AG09319 (cell line): ENCODE measurements around the gene NR1I3.

Experiments used
- DNase-seq: peaks from one replicate; pipeline ENCODE4 v3.0.0-alpha.2; 2010; ENCODE audit warnings: low read depth; ENCODE audit errors: extremely low read depth
- TF ChIP-seq, protein P1 (sequence below): IDR thresholded peaks from 2 replicates; pipeline ENCODE4 v1.5.1; 2011; ENCODE audit warnings: low read depth, mild to moderate bottlenecking, inconsistent platforms, low read length, moderate library complexity

NR1I3 gene, protein sequence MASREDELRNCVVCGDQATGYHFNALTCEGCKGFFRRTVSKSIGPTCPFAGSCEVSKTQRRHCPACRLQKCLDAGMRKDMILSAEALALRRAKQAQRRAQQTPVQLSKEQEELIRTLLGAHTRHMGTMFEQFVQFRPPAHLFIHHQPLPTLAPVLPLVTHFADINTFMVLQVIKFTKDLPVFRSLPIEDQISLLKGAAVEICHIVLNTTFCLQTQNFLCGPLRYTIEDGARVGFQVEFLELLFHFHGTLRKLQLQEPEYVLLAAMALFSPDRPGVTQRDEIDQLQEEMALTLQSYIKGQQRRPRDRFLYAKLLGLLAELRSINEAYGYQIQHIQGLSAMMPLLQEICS

DNA sequence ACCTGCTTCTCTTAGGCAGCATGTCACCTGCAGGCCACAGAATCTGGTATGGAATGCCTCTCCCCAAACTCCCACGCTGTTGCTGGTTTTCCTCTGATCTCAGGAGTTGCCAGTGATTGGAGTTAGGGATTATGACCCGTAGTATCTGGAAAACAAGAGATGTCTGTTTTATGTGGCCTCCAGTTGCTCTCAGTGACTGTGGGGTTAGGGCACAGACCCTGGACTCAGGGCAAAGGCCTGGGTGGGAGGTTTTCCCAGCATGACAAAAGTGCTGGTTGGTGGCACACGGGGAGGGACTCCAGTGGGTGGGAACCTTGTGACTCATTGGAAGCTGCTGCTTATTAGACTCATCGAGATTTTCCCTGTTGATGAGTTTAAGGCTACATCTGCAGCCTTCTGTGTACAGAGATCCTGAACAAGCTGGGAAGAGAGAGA is at the start of gene NR1I3:
NR1I3 (minus strand) TSS at position 165 of the 435 bp plus-strand sequence. CDS start 1,638 bp downstream, outside the sequence.
- no peak for DNase-seq
- TF ChIP-seq, protein P1, sequence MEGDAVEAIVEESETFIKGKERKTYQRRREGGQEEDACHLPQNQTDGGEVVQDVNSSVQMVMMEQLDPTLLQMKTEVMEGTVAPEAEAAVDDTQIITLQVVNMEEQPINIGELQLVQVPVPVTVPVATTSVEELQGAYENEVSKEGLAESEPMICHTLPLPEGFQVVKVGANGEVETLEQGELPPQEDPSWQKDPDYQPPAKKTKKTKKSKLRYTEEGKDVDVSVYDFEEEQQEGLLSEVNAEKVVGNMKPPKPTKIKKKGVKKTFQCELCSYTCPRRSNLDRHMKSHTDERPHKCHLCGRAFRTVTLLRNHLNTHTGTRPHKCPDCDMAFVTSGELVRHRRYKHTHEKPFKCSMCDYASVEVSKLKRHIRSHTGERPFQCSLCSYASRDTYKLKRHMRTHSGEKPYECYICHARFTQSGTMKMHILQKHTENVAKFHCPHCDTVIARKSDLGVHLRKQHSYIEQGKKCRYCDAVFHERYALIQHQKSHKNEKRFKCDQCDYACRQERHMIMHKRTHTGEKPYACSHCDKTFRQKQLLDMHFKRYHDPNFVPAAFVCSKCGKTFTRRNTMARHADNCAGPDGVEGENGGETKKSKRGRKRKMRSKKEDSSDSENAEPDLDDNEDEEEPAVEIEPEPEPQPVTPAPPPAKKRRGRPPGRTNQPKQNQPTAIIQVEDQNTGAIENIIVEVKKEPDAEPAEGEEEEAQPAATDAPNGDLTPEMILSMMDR = no peak

DNA sequence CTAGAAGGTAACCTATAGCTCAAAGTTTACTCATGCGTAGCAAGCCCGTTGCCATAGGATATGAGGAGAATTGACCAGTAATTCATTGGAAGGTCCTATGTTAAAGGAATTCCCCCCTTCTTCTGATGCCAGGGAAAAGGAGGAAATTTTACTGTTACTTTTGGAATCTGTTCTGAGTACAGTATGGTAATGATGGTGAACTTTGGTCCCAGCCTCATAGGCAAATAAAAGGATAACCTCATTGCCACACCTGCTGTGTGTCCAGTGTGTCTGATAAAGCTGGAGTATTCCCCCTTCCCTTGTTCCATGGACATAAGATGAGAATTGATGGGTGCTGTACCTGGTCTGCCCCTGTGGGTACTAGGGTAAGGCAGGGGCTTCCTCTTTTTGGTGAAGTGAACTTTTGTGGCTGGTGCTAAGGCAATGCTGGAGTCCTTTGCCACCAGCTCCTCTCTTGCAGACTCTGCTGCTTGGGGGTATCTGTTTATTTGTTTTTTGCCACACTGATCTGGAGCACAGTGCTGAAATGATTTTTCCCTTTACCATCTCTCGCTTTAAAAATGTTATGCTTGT is 49.6 kb upstream of the NR1I3 start:
- TF ChIP-seq, protein P1 = no peak
- no peak for DNase-seq

DNA sequence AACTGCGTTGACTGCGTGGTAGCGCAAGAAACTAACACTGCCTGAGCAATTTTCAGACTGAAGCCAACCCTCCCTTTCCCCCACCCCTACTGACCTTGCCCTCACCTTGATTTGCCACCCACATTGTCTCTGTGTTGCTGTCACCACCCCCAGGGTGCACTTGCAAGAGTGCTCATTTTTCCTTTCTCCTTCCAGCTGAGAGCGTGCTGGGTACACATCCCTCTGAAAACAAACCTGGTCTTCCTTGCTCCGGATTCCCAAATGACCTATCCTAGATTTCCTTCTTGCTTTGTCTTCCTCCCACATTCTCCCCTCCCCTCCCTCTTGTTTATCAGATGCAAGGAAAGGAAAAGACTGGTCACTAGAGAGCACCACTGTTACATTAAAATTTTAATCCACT is 47.5 kb upstream of the NR1I3 start:
- TF ChIP-seq, protein P1 = no peak
- no peak for DNase-seq

DNA sequence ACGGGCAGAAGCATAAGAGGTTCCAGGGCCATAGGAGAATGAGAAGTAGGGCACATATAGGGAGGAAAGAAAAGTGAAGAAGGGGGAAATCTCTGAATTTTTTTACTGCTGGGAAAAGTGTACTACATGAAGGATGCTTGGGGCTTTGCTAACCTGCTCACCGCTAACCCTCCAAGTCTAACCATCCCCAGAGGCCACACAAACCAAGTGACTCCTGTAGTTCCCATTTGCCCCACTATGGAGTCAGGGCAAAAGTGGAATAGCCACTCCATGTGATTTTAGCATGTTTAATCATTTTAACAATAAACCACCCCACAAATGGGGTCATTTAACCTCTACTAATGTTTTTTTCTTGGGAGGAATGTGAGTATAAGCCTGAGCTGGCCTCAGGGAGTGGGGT is 47.1 kb upstream of the NR1I3 start:
- TF ChIP-seq, protein P1 = no peak
- DNase-seq = no peak

DNA sequence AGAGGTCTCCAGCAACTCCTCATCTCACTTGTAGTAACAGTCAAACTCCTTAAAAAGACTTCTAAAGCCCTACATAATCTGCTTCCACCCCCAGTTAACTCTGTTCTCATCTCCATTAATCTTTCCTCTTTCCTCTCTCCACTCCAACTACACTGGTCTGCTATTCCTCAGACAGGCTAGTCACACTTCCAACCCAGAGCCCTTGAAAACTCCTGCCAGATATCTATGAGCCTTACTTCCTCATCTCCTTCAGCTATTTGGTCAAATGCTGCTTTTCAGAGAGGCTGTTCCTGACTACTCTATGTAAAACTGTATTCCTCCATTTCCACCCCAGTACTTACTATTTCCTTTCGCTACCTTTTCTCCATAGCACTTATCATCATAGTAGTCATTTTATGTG is 45.0 kb upstream of the NR1I3 start:
- TF ChIP-seq, protein P1 = no peak

DNA sequence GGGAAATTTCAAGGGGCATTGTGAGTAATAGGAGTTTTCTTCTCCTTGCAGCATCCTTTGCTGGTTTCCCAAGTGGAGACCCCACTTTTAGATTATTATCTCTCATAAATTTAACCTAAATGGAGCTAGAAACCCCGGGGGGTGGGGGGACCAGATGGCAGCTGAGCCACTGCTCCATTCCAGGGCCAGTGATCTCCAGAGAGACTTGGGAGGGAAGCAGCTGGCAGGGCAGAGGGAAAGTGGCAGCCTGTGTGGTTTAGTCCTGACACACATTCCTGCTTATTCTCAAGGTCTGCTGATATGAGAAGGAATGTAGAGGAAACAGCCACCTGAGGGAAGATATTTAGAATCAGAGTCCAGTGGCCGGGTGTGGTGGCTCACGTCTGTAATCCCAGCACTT is 36.9 kb upstream of the NR1I3 start:
- DNase-seq = no peak
- TF ChIP-seq, protein P1 = no peak

More for the DNA sequence above, 45.0 kb upstream of the NR1I3 start:
- DNase-seq = no peak

DNA sequence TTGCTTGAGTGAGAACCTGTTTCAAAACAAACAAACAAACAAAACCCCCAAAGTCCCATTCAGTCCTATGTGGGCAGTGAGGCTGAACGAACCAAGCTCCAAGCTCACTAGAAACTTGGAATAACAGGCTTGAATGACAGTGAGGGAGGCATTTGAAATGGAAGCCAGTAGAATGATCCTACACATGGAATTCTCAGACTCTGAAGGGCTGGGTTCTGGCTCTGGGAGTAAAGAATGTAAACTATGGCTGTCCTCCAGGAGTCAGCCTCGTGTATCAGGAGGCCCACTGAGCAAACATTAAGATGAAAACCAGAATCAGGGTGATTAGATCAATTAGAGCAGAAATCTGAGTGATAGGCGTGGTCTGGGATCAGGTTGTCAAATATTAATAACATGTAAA is 35.4 kb upstream of the NR1I3 start:
- TF ChIP-seq, protein P1 = no peak
- DNase-seq = no peak
